ENCODE data around the gene AHSG.
A peak's percentile ranks its signal among the peaks of the same experiment; 100 is the strongest.
"Not testable (repeated sequence)": the region's sequence is repeated elsewhere in the genome, so short reads cannot be mapped to it uniquely, and the experiment has no call there.

Gene AHSG

DNA sequence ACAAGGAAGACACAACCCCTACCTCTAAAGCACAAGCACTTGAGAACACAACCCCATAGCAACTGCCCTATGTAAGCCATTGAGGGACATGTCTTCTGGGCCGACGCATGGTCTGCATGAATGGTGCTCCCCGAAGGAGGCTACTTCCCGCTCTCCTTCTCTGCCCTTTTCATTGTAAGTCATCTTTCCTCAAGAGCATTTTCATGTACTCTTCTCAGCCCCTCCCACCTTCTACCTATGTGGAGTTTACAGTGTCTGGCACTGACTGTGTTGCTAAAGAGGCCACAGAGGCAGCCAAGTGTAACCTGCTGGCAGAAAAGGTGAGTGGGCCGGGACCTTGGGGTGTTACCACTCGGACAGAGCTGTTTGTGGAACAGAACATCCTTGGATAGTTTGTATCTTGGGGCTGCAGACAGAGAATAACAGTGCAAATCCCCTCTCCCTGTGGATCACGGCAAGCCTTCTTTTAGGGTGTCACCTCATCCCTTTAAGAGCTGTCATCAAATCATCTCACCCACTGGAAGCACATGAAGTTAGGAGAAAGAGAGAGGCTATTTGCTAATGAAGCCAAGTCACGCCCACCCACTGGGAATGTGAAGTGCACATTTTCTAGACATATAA is 5.6 kb downstream of the AHSG start:
- DNase-seq (ENCODE audit: low spot score) = no peak

DNA sequence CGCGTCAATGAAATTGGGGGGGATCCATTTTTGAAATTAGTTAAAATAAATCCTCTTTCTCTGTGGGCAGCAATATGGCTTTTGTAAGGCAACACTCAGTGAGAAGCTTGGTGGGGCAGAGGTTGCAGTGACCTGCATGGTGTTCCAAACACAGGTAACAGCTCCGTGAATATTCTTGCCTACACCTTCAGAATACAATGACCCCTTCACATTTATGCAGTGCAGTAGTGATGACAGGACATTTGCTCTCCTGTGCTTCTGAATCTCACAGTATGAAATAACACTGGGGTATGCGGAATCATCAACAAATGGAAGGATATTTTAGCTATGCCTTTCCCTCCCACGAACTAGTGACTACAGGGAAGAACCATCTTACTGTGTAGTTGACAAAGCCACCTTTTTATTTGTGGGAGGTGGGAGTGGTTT is 6.9 kb downstream of the AHSG start:
- DNase-seq (ENCODE audit: low spot score) = no peak

DNA sequence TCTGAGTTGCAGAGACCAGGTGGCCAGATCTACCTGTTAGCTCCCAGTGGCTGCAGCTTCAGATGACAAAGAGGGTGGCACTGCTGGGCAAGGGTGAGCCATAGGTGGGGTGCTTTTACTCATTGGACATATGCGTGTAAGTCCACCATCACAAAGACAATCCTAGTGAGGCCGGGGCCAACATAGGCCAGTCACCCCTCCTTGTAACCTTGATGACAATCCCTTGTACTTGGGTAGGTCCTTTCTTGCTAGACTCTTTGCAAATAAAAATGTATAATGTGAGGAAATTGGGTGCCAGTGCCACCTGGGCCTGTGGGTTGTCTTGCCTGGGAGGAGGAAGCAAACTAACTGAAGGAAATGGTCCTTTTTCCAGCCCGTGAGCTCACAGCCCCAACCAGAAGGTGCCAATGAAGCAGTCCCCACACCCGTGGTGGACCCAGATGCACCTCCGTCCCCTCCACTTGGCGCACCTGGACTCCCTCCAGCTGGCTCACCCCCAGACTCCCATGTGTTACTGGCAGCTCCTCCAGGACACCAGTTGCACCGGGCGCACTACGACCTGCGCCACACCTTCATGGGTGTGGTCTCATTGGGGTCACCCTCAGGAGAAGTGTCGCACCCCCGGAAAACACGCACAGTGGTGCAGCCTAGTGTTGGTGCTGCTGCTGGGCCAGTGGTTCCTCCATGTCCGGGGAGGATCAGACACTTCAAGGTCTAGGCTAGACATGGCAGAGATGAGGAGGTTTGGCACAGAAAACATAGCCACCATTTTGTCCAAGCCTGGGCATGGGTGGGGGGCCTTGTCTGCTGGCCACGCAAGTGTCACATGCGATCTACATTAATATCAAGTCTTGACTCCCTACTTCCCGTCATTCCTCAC is 7.6 kb downstream of the AHSG start:
- DNase-seq (ENCODE audit: low spot score) = no peak

DNA sequence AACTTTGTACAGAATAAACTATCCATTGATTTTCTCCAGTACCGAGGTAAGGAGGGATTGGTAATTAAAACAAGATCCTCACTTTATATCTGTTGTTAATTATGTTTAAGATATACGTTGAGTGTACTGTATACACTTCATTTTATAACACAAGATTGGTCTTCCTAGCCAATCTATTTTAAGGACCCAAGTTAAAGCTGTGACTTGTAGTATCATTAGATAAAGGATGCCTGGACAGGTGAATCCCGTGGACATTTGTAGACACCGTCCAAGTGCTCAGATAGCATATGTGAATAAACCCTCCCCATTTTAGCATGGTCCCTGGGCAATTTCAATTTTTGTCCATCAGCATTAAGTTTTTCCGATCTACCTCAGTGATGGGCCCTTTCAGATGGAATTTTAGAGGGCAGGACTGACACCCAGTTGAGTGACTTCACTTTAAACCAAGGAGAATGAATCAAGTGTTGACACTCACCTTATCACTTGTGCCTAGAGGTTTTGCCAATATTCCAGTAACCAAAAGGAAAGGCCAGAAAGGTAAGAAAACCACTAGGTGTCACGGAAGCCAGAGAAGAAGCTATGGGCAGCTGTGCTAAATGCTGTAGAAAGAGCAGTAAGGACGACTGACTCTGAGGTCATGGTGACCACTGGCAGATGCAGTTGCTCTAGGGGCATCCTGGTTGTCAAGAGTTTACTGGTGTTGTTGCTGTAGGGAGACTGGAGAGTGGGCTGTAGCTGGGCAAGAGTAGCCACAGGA is 9.2 kb downstream of the AHSG start:
- no peak for DNase-seq (ENCODE audit: low spot score)

DNA sequence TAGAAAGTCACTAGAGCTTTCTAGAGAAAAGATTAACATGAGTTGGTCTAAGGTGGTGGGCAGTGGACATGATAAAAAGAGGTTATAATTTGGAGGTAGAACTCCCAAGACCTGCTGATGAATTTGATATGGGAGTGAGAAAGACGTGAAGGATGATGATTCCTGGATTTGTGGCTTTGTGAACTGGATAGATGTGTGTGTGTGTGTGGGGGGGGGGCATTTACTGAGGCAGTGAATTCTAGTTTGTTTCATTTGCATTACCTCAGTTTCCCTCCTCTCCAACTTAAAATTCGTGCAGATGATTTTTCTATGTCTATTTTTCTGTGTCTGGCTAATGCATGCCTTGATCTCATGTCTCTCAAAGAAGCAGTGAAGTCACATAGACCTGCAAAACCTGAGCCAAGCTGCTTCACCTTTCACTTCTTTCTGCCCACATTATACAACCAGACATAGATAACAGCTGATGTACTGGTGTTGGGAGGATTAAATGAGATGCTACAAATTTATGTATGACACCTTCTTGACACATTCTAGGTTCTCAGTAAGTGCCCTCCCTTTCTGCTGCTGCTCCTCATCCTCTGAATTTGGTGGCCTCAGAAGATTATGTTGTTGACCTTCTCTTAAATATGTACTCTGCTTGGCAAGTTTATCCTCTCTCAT is 9.9 kb downstream of the AHSG start:
- DNase-seq (ENCODE audit: low spot score) = no peak

DNA sequence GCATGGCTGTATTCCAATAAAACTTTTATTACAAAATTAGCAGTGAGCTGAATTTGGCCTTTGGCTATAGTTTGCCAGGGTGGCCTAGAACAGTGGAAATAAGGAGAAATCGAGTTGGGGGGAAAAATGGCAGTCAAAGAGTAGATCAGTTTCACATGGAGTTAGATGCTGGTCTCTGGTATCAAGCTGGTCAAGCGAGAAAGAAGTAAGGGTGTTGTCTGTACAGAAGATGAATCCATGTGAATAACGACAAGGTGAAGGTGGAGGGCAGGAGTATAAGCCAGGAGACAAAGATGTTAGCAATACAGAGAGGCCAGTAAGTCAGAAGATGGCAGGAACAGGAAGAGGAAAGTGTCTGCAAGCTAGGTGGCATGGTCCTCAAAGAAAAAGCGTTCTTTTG is 11.7 kb downstream of the AHSG start:
- DNase-seq (ENCODE audit: low spot score) = no peak

DNA sequence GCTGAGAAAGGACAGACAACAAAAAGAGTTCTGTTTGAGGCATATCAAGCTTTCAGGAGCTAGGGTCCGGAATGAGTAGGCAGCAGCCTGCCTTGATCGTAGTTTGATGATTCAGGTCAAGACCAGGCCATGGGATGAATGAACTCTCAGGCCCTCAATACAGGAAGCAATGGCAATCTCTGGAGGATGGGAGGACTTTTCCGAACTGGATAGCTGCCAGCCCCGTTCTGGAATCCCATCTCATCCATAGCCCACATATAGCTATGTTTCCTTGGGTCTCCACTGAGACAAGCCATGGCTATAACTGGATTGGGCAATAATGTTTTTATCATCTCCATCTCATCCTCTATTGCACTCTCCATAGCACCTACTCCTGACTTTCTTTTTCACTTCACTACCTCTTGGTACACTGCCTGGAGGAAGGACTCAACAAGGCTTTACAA is 12.8 kb downstream of the AHSG start:
- DNase-seq (ENCODE audit: low spot score) = no peak

DNA sequence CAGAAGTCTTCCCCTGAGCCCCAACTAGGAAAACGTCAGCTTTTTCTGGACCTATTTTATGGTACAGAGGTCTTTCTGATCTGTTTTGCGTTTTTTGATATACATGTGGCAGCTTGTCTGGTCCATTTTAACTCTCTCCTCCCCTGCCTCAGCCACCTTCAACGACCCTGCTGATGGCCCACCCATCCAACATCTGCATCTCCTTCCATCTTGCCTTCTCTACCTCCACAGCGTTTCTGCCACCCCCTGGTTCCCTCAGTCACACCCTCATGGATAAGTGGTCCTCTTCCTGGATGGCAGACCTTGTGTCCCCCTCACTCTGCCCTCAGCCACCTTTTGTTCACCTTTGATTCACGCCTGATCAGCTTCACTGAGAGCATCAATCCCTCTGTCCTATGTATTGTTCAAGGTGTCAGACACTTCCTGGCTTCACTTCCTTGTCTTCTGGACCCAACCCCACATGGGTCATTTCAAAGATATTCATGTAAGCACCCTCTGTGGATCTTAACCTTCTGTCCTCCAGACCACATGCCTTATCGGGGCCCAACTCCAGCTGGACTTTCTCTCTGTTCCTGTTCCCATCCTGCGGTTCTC is 13.5 kb downstream of the AHSG start:
- DNase-seq (ENCODE audit: low spot score) = no peak

DNA sequence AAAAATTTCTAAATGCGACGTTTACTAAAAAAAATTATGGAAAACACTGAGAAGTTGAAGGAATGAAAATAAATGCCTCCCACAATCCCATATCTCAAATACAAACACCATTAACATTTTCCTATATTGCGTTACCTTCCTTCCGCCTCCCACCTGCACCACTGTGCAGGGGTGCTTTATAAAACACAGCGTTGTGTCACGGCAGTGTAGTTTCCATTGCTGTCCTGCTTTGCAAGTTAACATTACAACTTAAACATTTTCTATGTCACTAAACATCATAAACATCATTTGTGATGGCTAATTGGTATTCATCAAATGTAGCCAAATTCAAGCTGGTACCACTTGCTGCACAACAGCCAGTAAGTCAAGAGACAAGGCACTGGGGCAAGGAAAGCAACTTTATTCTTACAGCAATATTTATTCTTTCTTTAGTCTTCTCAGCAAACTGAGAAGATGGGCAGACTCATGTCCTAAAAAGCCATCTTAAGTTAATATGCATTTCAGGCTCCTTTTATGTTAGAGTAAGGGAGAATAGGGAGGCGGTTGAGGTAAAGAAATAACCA is 15.1 kb downstream of the AHSG start:
- no peak for DNase-seq (ENCODE audit: low spot score)

DNA sequence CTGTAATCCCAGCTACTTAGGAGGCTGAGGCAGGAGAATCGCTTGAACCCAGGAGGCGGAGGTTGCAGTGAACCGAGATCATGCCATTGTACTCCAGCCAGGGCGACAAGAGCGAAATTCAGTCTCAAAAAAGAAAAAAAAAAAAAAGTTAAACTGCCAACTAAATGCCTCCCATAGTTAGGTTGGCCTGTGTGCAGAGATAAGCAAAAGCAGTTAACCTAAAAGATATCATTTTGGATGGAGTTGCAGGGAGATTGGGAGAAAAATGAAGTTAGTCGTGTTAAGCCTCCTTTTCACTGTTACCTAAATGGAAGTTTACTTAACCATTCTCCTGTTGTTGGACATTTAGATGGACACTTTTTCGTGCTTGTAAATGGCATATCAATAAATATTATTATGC is 15.9 kb downstream of the AHSG start:
- DNase-seq (ENCODE audit: low spot score) = no peak

DNA sequence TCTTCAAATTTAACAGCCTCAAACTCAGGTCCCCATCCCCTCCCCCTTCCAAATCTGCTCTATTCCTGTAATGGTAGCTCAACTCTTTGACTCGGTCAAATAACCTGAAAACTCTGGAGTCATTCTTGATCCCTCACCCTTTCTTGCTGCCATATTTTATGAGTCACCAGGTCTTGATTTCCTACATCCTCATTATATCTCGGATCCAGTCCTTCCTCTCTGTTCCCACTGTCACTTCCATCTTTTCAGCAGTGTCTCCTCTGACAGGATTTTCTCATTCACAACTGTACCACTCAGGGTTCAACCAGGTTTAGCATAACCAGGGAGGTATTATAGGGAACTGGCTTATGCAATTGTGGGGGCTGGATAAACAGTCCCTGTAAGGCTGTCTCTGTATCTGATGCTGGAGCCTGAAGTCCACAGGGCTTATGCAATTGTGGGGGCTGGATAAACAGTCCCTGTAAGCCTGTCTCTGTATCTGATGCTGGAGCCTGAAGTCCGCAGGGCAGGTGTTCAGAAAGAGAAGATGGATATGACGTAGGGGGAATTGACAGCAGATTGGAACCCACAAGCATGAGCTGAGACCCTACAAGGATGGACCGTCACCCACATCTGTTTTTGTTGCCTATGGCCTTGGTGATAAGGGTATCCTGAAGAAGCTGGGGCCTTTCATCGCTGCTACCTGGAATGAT is 18.2 kb downstream of the AHSG start:
- no peak for DNase-seq (ENCODE audit: low spot score)

DNA sequence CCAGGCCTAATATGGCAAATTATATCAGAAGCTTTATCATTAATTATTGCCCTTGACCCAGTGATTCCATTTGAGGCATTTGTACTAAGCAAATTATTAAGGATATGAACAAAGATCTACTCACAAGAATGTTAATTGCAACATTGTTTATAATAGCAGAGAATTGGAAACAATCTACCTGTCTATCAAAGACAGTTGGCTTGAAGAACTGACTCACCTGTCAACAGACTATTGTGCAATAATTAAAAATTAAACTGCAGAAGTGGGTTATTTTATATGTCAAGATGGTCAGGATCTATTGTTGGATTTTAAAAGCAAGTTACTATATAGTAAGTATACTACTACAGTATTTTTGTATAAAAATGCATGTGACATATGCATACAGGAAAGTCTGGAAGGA is 20.6 kb downstream of the AHSG start:
- no peak for DNase-seq (ENCODE audit: low spot score)

DNA sequence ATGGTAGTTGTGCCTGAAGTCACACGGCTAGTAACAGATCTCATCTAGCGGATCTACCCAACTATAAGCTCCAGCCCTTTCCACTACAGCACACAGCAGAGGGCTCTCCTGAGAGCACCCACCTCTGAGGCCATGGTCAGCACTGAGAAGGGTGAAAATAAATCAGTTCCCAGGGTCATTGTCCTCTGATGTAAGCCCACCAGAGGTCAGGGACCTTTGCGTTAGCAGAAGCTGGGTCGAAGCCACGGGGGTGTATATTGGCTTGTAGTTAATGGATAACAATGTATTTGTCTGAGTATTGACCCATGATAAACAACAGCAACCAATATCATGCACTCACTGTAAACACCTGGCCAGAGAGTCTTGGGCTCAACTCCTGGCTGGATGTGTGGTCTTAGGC is 21.3 kb downstream of the AHSG start:
- DNase-seq (ENCODE audit: low spot score) = not testable (repeated sequence)

DNA sequence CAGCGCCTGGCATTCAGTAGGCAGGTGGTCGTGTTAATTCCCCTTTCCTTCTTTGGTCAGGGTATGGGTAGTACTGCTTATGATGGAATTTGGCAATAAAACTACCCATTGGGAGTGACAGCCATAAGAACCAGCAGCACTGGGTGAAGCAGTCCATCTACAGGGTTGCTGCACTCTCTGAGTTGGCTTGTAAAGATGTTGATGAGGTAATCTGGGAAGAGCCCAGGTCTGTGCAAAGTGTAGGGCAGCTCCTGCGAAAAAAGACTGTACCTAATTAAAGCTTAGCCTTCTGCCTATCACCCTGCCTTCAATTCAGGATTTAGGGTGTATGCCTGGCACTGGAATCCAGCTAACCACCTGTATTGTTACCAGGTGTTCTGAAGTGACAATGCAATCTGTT is 22.7 kb downstream of the AHSG start:
- no peak for DNase-seq (ENCODE audit: low spot score)

DNA sequence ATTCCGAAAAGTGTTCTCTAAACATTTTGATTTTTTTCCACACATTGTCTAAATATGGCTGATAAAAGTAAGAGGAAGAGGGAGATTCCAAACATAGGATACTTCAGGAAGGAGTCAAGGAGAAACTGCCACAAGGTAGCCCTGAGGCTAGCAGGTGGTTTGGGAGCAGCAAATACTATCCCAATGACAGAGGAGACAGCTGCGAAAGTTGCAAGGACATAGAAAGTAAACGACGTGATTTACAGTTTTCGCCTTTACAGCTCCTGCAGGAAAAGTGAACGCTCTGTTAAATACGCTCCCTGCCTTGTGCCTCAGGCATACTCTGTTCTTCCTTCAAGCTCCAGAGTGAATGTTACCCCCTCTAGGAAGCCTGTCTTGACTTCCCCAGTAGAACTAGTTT is 23.7 kb downstream of the AHSG start:
- DNase-seq (ENCODE audit: low spot score) = no peak

DNA sequence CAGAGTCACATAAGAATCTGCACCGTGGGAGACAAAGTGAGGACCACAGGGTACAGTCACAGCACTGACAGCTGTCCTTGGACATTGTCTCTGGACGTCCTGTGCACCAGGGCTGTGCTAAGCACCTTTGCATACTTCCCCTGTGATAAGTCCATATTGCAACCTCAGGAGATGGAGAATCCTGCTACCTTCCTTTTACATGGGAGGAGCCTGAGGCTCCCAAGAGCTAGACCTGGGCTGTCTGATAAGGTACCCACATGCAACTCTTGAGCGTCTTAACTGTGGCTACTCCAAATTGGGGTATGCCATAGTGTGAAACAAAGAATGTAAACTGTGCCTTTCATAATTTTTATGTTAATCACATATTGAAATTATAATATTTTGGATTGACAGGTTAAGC is 24.8 kb downstream of the AHSG start:
- DNase-seq (ENCODE audit: low spot score) = no peak

DNA sequence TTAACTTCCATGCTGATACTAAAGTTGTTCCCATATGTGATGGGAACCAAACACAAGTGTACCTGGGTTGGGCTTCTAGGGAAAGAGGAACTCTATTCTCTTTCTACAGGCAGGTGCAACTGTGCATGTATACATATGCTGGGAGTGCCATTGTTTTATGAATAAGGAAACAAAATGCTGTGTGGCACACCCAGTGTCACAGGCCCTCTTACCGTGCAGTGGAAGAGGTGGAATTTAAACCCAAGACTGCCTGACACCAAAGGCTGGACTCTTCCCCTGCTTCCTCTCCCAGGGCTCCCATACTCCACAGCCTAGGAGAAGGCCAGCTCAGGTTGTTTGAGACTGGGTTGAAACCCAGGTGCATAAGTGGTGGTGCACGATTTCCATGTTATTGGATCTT is 25.4 kb downstream of the AHSG start:
- DNase-seq (ENCODE audit: low spot score) = no peak

DNA sequence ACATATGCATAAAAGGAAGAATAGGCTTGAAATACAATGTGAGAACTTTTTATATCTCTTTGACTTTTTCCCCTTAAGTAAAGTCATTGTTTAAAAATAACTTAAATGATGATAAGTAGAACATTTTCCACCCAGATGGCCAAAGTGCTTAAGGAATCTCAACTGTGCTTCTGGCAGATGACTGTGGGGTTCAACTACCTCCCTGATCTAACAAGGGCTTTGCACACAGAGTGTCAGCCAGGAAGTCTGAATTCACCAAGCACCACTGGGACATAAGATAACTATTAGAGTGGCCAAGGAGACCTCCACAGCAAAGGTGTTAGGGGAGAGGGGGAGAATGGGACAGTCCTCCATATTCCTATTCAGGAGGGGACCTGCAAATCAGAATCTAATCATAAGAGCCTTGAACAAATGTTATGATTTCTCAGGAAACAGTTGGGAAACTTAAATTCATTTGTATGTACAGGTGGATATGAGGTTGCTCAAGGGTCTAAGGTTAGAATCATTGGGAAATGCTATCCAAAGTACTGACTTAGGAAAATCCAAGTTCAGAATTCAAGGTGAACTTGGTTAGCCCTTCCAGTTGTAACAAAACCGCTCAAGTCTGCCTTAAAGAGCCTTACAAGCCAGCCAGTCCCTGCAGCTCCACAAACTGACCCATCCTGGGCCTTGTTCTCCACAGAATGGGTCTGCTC is 27.1 kb downstream of the AHSG start, which contains the start of gene FETUB:
TSS of gene FETUB (plus strand) at position 622 of the 695 bp plus-strand sequence. CDS start at position 684, 62 bp downstream.
- DNase-seq (ENCODE audit: low spot score) = no peak

DNA sequence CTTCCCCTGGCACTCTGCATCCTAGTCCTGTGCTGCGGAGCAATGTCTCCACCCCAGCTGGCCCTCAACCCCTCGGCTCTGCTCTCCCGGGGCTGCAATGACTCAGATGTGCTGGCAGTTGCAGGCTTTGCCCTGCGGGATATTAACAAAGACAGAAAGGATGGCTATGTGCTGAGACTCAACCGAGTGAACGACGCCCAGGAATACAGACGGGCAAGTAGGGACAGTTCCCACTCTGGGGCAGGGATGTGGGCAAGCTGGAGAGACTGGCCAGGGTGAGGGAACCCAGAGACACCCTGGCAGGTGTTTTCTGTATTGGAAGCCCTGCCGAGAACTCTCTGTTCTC is 27.6 kb downstream of the AHSG start:
- DNase-seq (ENCODE audit: low spot score) = peak; percentile 33

DNA sequence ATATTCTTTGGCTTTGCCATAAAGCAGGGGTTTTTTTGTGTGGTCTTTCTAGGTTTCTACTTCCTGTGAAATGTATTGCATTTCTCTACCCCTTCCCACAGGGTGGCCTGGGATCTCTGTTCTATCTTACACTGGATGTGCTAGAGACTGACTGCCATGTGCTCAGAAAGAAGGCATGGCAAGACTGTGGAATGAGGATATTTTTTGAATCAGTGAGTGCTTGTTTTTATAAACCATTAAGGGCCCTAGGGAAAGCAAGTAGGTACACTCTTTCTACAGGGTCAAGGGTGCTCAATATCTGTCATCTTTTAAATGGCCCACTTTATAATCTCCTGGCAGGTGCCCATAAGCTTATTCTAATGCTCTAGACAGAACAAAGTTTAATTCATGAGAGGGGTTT is 28.1 kb downstream of the AHSG start:
- no peak for DNase-seq (ENCODE audit: low spot score)

Measured in AG08395 (cell line).